Measurements from ENCODE around the gene RNF34. TPM values are rescaled to one million over a fixed set of nuclear protein-coding genes. Genes with fewer than 3 reads are reported as not detected.

The RNF34 gene
- total and polyA plus RNA-seq, 5 donors = 21.1 to 31.4 (median 25.3) TPM

- H3K4me1 ChIP-seq (ENCODE audit: control insufficient read depth, insufficient read depth, low read length) = no peaks in the 10 kb centered on the region
- no peak overlapping the region for H3K4me3 ChIP-seq (ENCODE audit: low read length)
- H3K27me3 ChIP-seq (ENCODE audit: control insufficient read depth, insufficient read depth) = no peaks in the 10 kb centered on the region
- intact Hi-C loops (cut with DNase I) = loop anchor here (5.0 to 10.0 kb wide), 4 partner anchors 97 to 109 kb away; no protein-coding TSS in a partner anchor
- H3K27ac ChIP-seq (ENCODE audit: low read length) = no peak overlapping the region
- no peak for ATAC-seq
- no peaks in the 10 kb centered on the region for H3K9me3 ChIP-seq (ENCODE audit: control insufficient read depth, low read length)
- WGBS = 89% methylated on average over 17 of the region's 17 CpGs
- DNase-seq = no peak
Measured at GRCh38 chr12:121441555-121441954, 41.6 kb downstream of the RNF34 start.

- Histone ChIP-seq H3K27ac (ENCODE audit: low read length) (no peak overlapping the region), H3K27me3 (ENCODE audit: control insufficient read depth, insufficient read depth) (no peaks in the 10 kb centered on the region), H3K4me1 (ENCODE audit: control insufficient read depth, insufficient read depth, low read length) (no peaks in the 10 kb centered on the region), H3K4me3 (ENCODE audit: low read length) (no peak overlapping the region), H3K9me3 (ENCODE audit: control insufficient read depth, low read length) (no peaks in the 10 kb centered on the region)
- intact Hi-C loops (cut with DNase I) = loop anchor here (5.0 to 10.0 kb wide), 4 partner anchors 97 to 110 kb away; no protein-coding TSS in a partner anchor
- ATAC-seq (peak in 1 of 2 donors; percentile 10), DNase-seq (no peak)
- WGBS = 94% methylated on average over 68 of the region's 68 CpGs
Measured at GRCh38 chr12:121442028-121442948, 42.4 kb downstream of the RNF34 start.

GRCh38 chr12:121443193-121443870 lies 43.4 kb downstream of the RNF34 start:
- no peak overlapping the region for H3K27ac ChIP-seq (ENCODE audit: low read length)
- H3K4me3 ChIP-seq (ENCODE audit: low read length) = no peak overlapping the region
- H3K27me3 ChIP-seq (ENCODE audit: control insufficient read depth, insufficient read depth) = no peaks in the 10 kb centered on the region
- intact Hi-C loops (cut with DNase I) = loop anchor here (5.0 to 10.0 kb wide), 4 partner anchors 99 to 111 kb away; no protein-coding TSS in a partner anchor
- H3K4me1 ChIP-seq (ENCODE audit: control insufficient read depth, insufficient read depth, low read length) = no peaks in the 10 kb centered on the region
- 48% methylated on average over 20 of the region's 20 CpGs for WGBS
- DNase-seq (peak; percentile 86 to 94 (median 93)), ATAC-seq (peak; percentile 88 to 90)
- no peaks in the 10 kb centered on the region for H3K9me3 ChIP-seq (ENCODE audit: control insufficient read depth, low read length)

- intact Hi-C loops (cut with DNase I) = loop anchor here (5.0 to 10.0 kb wide), 4 partner anchors 99 to 112 kb away; no protein-coding TSS in a partner anchor
- ATAC-seq = peak; percentile 8 to 15
- no peaks in the 10 kb centered on the region for H3K27me3 ChIP-seq (ENCODE audit: control insufficient read depth, insufficient read depth)
- H3K27ac ChIP-seq (ENCODE audit: low read length) = no peak overlapping the region
- WGBS = 83% methylated on average over 45 of the region's 45 CpGs
- no peak overlapping the region for H3K4me3 ChIP-seq (ENCODE audit: low read length)
- H3K9me3 ChIP-seq (ENCODE audit: control insufficient read depth, low read length) = no peaks in the 10 kb centered on the region
- H3K4me1 ChIP-seq (ENCODE audit: control insufficient read depth, insufficient read depth, low read length) = no peaks in the 10 kb centered on the region
- peak in 1 of 3 donors; percentile 24 for DNase-seq
Measured at GRCh38 chr12:121443911-121444841, 44.3 kb downstream of the RNF34 start.

- Histone ChIP-seq H3K4me3 (ENCODE audit: low read length) (no peak overlapping the region), H3K27me3 (ENCODE audit: control insufficient read depth, insufficient read depth) (no peaks in the 10 kb centered on the region), H3K9me3 (ENCODE audit: control insufficient read depth, low read length) (no peaks in the 10 kb centered on the region), H3K27ac (ENCODE audit: low read length) (no peak overlapping the region), H3K4me1 (ENCODE audit: control insufficient read depth, insufficient read depth, low read length) (no peaks in the 10 kb centered on the region)
- intact Hi-C loops (cut with DNase I) = loop anchor here (5.0 to 10.0 kb wide), 4 partner anchors 100 to 113 kb away; no protein-coding TSS in a partner anchor
- ATAC-seq (no peak), DNase-seq (peak in 1 of 3 donors; percentile 19)
- whole genome bisulfite sequencing = 80% methylated on average over 4 of the region's 4 CpGs
Measured at GRCh38 chr12:121444842-121445202, 44.9 kb downstream of the RNF34 start.

- Histone ChIP-seq H3K27ac (ENCODE audit: low read length) (no peak overlapping the region), H3K4me3 (ENCODE audit: low read length) (no peak overlapping the region), H3K4me1 (ENCODE audit: control insufficient read depth, insufficient read depth, low read length) (no peaks in the 10 kb centered on the region), H3K9me3 (ENCODE audit: control insufficient read depth, low read length) (no peaks in the 10 kb centered on the region), H3K27me3 (ENCODE audit: control insufficient read depth, insufficient read depth) (no peaks in the 10 kb centered on the region)
- DNase-seq (no peak), ATAC-seq (no peak)
- 90% methylated on average over 3 of the region's 3 CpGs for WGBS
- intact Hi-C loops (cut with DNase I) = loop anchor here in 2 of 4 donors (10.0 kb wide), 2 partner anchors 102 to 112 kb away; no protein-coding TSS in a partner anchor
Measured at GRCh38 chr12:121446750-121447149, 46.8 kb downstream of the RNF34 start.

- no peaks in the 10 kb centered on the region for H3K9me3 ChIP-seq (ENCODE audit: control insufficient read depth, low read length)
- intact Hi-C loops (cut with DNase I) = loop anchor here in 2 of 4 donors (10.0 kb wide), 2 partner anchors 104 to 114 kb away; no protein-coding TSS in a partner anchor
- no peaks in the 10 kb centered on the region for H3K27me3 ChIP-seq (ENCODE audit: control insufficient read depth, insufficient read depth)
- 85% methylated on average over 16 of the region's 16 CpGs for WGBS
- ATAC-seq = peak in 1 of 2 donors; percentile 4
- peak in 1 of 3 donors; percentile 28 for DNase-seq
- H3K27ac ChIP-seq (ENCODE audit: low read length) = no peak overlapping the region
- H3K4me3 ChIP-seq (ENCODE audit: low read length) = no peak overlapping the region
- H3K4me1 ChIP-seq (ENCODE audit: control insufficient read depth, insufficient read depth, low read length) = no peaks in the 10 kb centered on the region
Measured at GRCh38 chr12:121448771-121449315, 48.9 kb downstream of the RNF34 start.

- Histone ChIP-seq H3K27me3 (ENCODE audit: control insufficient read depth, insufficient read depth) (no peaks in the 10 kb centered on the region), H3K4me1 (ENCODE audit: control insufficient read depth, insufficient read depth, low read length) (no peaks in the 10 kb centered on the region), H3K27ac (ENCODE audit: low read length) (no peak overlapping the region), H3K9me3 (ENCODE audit: control insufficient read depth, low read length) (no peaks in the 10 kb centered on the region), H3K4me3 (ENCODE audit: low read length) (no peak overlapping the region)
- 38% methylated on average over 4 of the region's 4 CpGs for WGBS
- peak in 1 of 2 donors; percentile 9 for ATAC-seq
- DNase-seq = no peak
- intact Hi-C loops (cut with DNase I) = no loop called here
Measured at GRCh38 chr12:121451961-121452339, 52.0 kb downstream of the RNF34 start.

GRCh38 chr12:121452340-121452984 lies 52.5 kb downstream of the RNF34 start:
- 73% methylated on average over 35 of the region's 35 CpGs for WGBS
- DNase-seq (peak in 1 of 3 donors; percentile 68), ATAC-seq (peak; percentile 16 to 30)
- no peaks in the 10 kb centered on the region for H3K27me3 ChIP-seq (ENCODE audit: control insufficient read depth, insufficient read depth)
- no peak overlapping the region for H3K27ac ChIP-seq (ENCODE audit: low read length)
- H3K4me1 ChIP-seq (ENCODE audit: control insufficient read depth, insufficient read depth, low read length) = no peaks in the 10 kb centered on the region
- no peak overlapping the region for H3K4me3 ChIP-seq (ENCODE audit: low read length)
- no peaks in the 10 kb centered on the region for H3K9me3 ChIP-seq (ENCODE audit: control insufficient read depth, low read length)
- intact Hi-C loops (cut with DNase I) = no loop called here

All from right cardiac atrium (tissue), 5 donors.